Measurements from ENCODE around the gene RHBDD1.

Gene RHBDD1

GRCh38 chr2:227035711-227036367 lies 200.0 kb downstream of the RHBDD1 start:
- no peak for DNase-seq (ENCODE audit: low read depth)

- DNase-seq (ENCODE audit: low read depth), result no peak
These were observed 200.7 kb downstream of the RHBDD1 start for GRCh38 chr2:227036527-227036926.

- no peak for DNase-seq (ENCODE audit: low read depth)
These were observed 202.8 kb downstream of the RHBDD1 start for GRCh38 chr2:227038550-227039189.

GRCh38 chr2:227043981-227044380 lies 208.1 kb downstream of the RHBDD1 start:
- DNase-seq (ENCODE audit: low read depth), result no peak

Measured in stimulated activated CD4-positive, alpha-beta T cell treated with anti-CD3 and anti-CD28 coated beads, Interleukin-2, amount 100 ng/mL, for 4 hours (primary cell).